T-helper 22 cell (primary cell): ENCODE results near the gene USP11.
"Not testable (repeated sequence)": the region's sequence is repeated elsewhere in the genome, so short reads cannot be mapped to it uniquely, and the experiment has no call there.

Experiments used
- DNase-seq: peaks from one replicate; pipeline ENCODE4 v3.0.0-alpha.2; 2020; ENCODE audit warnings: low read depth

The USP11 gene

DNA sequence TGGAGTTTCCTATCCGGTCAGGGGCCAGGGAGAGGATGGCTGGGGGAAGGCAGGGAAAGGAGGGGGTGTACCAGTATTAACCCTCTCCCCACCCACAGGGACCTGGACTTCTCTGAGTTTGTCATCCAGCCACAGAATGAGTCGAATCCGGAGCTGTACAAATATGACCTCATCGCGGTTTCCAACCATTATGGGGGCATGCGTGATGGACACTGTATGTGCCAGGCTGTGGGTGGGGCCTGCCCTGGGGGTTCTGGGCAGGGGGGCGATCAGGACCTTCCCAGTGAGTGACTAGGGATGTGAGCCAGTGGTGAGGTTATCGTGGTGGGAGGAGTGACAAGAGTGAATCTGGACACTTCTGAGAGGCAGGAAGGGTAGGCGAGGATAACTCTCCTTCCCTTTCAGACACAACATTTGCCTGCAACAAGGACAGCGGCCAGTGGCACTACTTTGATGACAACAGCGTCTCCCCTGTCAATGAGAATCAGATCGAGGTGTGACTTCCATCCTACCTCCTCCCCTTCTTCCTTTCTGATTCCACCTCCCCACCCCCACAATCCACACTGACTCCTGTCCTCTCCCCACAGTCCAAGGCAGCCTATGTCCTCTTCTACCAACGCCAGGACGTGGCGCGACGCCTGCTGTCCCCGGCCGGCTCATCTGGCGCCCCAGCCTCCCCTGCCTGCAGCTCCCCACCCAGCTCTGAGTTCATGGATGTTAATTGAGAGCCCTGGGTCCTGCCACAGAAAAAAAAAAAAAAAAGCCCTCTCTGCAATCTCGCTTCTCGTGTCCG, 14.6 kb downstream of the USP11 start:
- no peak for DNase-seq

GRCh38 chrX:47247999-47248320, 15.2 kb downstream of the USP11 start:
- no peak for DNase-seq

DNA sequence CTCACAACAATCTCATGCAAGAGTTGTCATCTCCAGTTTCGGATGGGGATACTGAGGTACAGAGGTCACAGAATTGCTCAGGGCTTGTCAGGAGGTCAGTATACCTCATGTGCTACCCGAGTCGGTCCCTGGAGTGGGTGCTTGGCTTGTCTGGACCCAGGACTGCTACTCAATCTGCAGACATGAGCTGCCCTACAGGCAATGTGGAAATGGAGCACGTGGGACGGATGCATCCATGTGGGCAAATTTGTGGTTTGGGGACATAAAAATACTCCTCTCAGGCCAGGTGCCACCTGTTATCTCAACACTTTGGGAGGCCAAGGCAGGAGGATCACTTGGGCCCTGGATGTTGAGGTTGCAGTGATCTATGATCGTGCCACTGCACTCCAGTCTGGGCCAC, 15.8 kb downstream of the USP11 start:
- no peak for DNase-seq

GRCh38 chrX:47250017-47250347, 17.2 kb downstream of the USP11 start:
- no peak for DNase-seq

DNA sequence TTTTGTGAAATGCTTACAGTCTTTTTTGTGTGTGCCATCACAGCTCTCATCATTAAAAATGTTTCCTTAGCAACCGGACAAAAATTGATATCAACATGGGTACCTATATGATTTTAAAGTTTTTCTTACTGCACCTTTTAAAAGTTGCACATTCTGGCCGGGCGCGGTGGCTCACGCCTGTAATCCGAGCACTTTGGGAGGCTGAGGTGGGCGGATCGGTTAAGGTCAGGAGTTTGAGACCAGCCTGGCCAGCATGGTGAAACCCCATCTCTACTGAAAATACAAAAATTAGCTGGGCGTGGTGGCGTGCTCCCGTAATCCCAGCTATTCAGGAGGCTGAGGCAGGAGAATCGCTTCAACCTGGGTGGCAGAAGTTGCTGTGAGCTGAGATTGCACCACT, 24.8 kb downstream of the USP11 start:
- DNase-seq: not testable (repeated sequence)

GRCh38 chrX:47264483-47265173, 31.8 kb downstream of the USP11 start:
- DNase-seq: no peak

GRCh38 chrX:47266643-47267042, 33.8 kb downstream of the USP11 start:
- DNase-seq: no peak

- DNase-seq: no peak
These were observed 39.2 kb downstream of the USP11 start for GRCh38 chrX:47272013-47272408.

GRCh38 chrX:47273011-47273730, 40.4 kb downstream of the USP11 start:
- no peak for DNase-seq

DNA sequence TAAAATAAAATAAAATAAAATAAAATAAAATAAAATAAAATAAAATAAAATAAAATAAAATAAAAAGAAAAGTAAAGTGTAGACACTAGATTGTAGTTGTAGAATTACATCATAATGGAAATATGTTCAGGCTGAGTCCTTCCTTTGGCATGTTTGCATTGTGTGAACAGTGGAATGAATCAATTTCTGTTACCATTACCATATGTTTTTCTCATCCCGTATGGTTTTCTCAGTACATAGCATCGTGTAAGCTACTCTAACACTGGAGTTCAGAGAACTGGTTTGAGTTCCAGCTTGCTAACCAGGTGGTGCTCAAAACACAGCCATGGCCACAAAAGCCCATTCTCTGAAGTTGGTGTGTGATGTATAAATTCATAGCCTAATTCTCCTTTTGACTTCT, 45.9 kb downstream of the USP11 start:
- DNase-seq: no peak

GRCh38 chrX:47283015-47283771, 50.4 kb downstream of the USP11 start:
- DNase-seq: no peak

- not testable (repeated sequence) for DNase-seq
These were observed 51.8 kb downstream of the USP11 start for GRCh38 chrX:47284616-47285015.

GRCh38 chrX:47285836-47286320, 53.1 kb downstream of the USP11 start:
- no peak for DNase-seq

GRCh38 chrX:47293106-47293505, 60.3 kb downstream of the USP11 start:
- no peak for DNase-seq

DNA sequence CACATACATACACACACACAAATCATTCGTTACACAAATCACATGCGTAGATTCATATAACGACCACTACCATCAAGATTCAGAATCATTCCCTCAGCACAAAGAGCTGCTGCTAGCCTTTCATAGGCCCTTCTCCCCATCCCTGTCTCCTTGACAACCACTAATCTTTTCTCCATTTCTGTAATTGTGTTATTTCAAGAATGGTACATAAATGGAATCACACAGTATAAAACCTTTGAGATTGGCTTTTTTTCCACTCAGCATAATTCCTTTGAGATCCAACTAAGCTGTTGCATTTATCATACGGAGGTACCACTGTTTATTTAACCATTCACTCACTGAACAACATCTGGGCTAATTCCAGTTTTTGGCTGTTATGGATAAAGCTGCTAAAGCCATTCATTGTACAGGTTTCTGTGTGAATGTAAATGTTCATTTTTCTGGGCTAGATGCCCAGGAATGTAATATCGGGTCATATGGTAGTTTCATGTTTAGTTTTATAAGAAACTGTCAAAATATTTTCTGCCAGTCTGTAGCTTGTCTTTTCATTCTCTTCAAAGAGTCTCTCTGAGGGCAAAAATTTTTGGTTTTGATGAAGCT, 64.1 kb downstream of the USP11 start:
- DNase-seq: no peak

DNA sequence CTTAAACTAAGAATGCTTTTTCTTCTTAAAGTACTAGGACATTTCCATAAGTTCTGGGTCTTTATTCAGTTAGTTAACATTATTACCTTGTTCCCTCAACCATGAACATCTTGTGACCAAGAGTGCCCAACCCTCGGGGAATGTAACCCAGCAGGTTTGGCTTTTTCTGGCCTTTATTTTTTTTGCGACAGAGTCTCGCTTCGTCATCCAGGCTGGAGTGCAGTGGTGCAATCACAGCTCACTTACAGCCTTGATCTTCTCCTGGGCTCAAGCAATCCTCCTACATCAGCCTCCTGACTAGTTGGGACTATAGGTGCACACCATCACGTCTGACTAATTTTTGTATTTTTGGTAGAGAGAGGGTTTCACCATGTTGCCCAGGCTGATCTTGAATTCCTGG, 65.1 kb downstream of the USP11 start:
- DNase-seq: no peak
